Thyroid gland (tissue), 4 donors: ENCODE results near the gene RAVER2. TPM values are rescaled to one million over a fixed set of nuclear protein-coding genes. Genes with fewer than 3 reads are reported as not detected.

ENCODE experiments used
- DNase-seq, 2 donors: peaks; one replicate each; pipeline ENCODE4 v3.0.0-alpha.2; 2019
- H3K27ac ChIP-seq, 3 donors: fragments of 200-600 bp; sonication (generic); 1 replicate in 2 of 3; 2 replicates in 1 of 3; pipeline ENCODE4 v1.5.1; 2016 to 2019; ENCODE audit warnings: mild to moderate bottlenecking in 1 of 3, moderate library complexity in 1 of 3
- H3K27me3 ChIP-seq: fragments of 200-600 bp; sonication (generic); one replicate; pipeline ENCODE4 v1.5.1; 2019
- H3K36me3 ChIP-seq, 2 donors: fragments of 200-600 bp; sonication (generic); one replicate each; pipeline ENCODE4 v1.5.1; 2016 to 2019
- H3K4me1 ChIP-seq, 2 donors: fragments of 200-600 bp; sonication (generic); one replicate each; pipeline ENCODE4 v1.5.1; 2017 to 2019
- H3K4me3 ChIP-seq, 3 donors: fragments of 200-600 bp; sonication (generic); replicated peaks in 1 of 3; 1 replicate in 2 of 3; 2 replicates in 1 of 3; pipeline ENCODE4 v1.5.1; 2016; ENCODE audit warnings: mild to moderate bottlenecking in 1 of 3
- H3K9me3 ChIP-seq: fragments of 200-600 bp; sonication (generic); one replicate; pipeline ENCODE4 v1.5.1; 2017
- CTCF ChIP-seq, 6 experiments: fragments of 200-600 bp in 3 of 6; fragments of 450-650 bp in 3 of 6; sonication (generic) in 3 of 6; IDR thresholded peaks; one replicate each; pipeline ENCODE4 v1.5.1; 2016 to 2019; ENCODE audit warnings: antibody characterized with exemption in 6 of 6, mild to moderate bottlenecking in 2 of 6, inconsistent platforms in 1 of 6, moderate library complexity in 1 of 6
- POLR2A ChIP-seq, 2 donors: fragments of 450-650 bp; IDR thresholded peaks; one replicate each; pipeline ENCODE4 v1.6.1; 2017; ENCODE audit warnings: antibody characterized with exemption in 2 of 2, mild to moderate bottlenecking in 2 of 2, moderate library complexity in 1 of 2
- WGBS, 2 donors: methylation state at CpG; one replicate each; pipeline ENCODE4 v1.1.5; 2017; 5-methylcytosine and 5-hydroxymethylcytosine counted together
- intact Hi-C: fragments of 100-400 bp; cut with DNase I; formaldehyde crosslinking; loops from one replicate; pipeline ENCODE4 v1.15.1; 2023
- total RNA-seq, 4 donors: library from RNA; depleted of rRNA; stranded (reverse); fragments of >200 nt; gene quantifications; one replicate each; pipeline ENCODE4 v1.2.3, GENCODE V29; 2016

Gene RAVER2
- total RNA-seq, 4 donors from 2014 or later: 12.6 to 13.6 (median 13.2) TPM

- peaks cover 47 to 56% of the 10 kb centered on the region in 2 donors for H3K36me3 ChIP-seq
Measured at GRCh38 chr1:64857347-64857746, 112.5 kb downstream of the RAVER2 start.

GRCh38 chr1:64861611-64862010 lies 116.7 kb downstream of the RAVER2 start:
- Histone ChIP-seq H3K9me3 (no peaks in the 10 kb centered on the region), H3K4me1 (no peaks in the 10 kb centered on the region), H3K27me3 (no peaks in the 10 kb centered on the region), H3K36me3 (peaks cover 37 to 38% of the 10 kb centered on the region in 2 donors), H3K4me3 (no peak overlapping the region), H3K27ac (no peak overlapping the region)
- DNase-seq: peak; percentile 8 to 18
- TF ChIP-seq CTCF (IDR thresholded peaks at IDR 0.05): peak in 1 of 6 experiments; percentile 22
- no peak for TF ChIP-seq POLR2A (IDR thresholded peaks at IDR 0.05)
- intact Hi-C loops: no loop called here
- 77 to 83% methylated on average over 4 of the region's 4 CpGs for WGBS, 2 donors

More at GRCh38 chr1:64857347-64857746, 112.5 kb downstream of the RAVER2 start:
- H3K9me3 ChIP-seq: no peaks in the 10 kb centered on the region
- H3K27ac ChIP-seq: no peak overlapping the region
- no peaks in the 10 kb centered on the region for H3K27me3 ChIP-seq
- H3K4me3 ChIP-seq: no peak overlapping the region
- TF ChIP-seq CTCF (IDR thresholded peaks at IDR 0.05) (no peak), POLR2A (IDR thresholded peaks at IDR 0.05) (no peak)
- DNase-seq: no peak
- no peaks in the 10 kb centered on the region for H3K4me1 ChIP-seq
- WGBS, 2 donors: 92 to 98% methylated on average over 4 of the region's 4 CpGs
- intact Hi-C loops: no loop called here

- Histone ChIP-seq H3K27ac (peak overlapping the region in 1 of 3 donors; percentile 9), H3K36me3 (peaks cover 17 to 20% of the 10 kb centered on the region in 2 donors), H3K4me1 (no peaks in the 10 kb centered on the region), H3K4me3 (no peak overlapping the region), H3K27me3 (no peaks in the 10 kb centered on the region), H3K9me3 (no peaks in the 10 kb centered on the region)
- no peak for TF ChIP-seq POLR2A (IDR thresholded peaks at IDR 0.05)
- TF ChIP-seq CTCF (IDR thresholded peaks at IDR 0.05): no peak
- WGBS, 2 donors: 80 to 82% methylated on average over 14 of the region's 14 CpGs
- peak; percentile 35 to 41 for DNase-seq
- intact Hi-C loops: no loop called here
Measured at GRCh38 chr1:64864018-64864940, 119.4 kb downstream of the RAVER2 start.

- Histone ChIP-seq H3K4me3 (no peak overlapping the region), H3K27ac (peak overlapping the region in 1 of 3 donors; percentile 9), H3K4me1 (no peaks in the 10 kb centered on the region), H3K9me3 (no peaks in the 10 kb centered on the region), H3K27me3 (no peaks in the 10 kb centered on the region), H3K36me3 (peaks cover 9 to 11% of the 10 kb centered on the region in 2 donors)
- no peak for TF ChIP-seq CTCF (IDR thresholded peaks at IDR 0.05)
- TF ChIP-seq POLR2A (IDR thresholded peaks at IDR 0.05): no peak
- no peak for DNase-seq
- intact Hi-C loops: no loop called here
- 94 to 96% methylated on average over 6 of the region's 6 CpGs for WGBS, 2 donors
Measured at GRCh38 chr1:64865105-64865757, 120.4 kb downstream of the RAVER2 start.
